MM.1S (cell line): ENCODE measurements around the gene PLCH1.

Source experiments
- DNase-seq: peaks from one replicate; pipeline ENCODE4 v3.0.0-alpha.2; 2015
- H2AFZ ChIP-seq: fragments of 300-600 bp; sonication (generic); 2 replicates; pipeline ENCODE4 v1.6.0; 2016; ENCODE audit warnings: antibody characterized with exemption, low read length
- H3F3A ChIP-seq: fragments of 300-600 bp; sonication (generic); 2 replicates; pipeline ENCODE4 v1.6.1; 2016; ENCODE audit warnings: mild to moderate bottlenecking, antibody characterized with exemption, low read length, moderate library complexity, mixed read lengths; ENCODE audit not compliant: insufficient read depth
- H3K27ac ChIP-seq: fragments of 300-600 bp; sonication (generic); 2 replicates; pipeline ENCODE4 v1.5.1; 2016; ENCODE audit warnings: mild to moderate bottlenecking, low read length
- H3K27me3 ChIP-seq: fragments of 300-600 bp; sonication (generic); replicated peaks from 2 replicates; pipeline ENCODE4 v1.6.0; 2016; ENCODE audit warnings: low read length; ENCODE audit not compliant: insufficient read depth
- H3K36me3 ChIP-seq: fragments of 300-600 bp; sonication (generic); replicated peaks from 2 replicates; pipeline ENCODE4 v1.6.1; 2016; ENCODE audit warnings: mild to moderate bottlenecking, low read length, mixed read lengths; ENCODE audit not compliant: insufficient read depth
- H3K4me1 ChIP-seq: fragments of 300-600 bp; sonication (generic); 2 replicates; pipeline ENCODE4 v1.6.1; 2016; ENCODE audit warnings: low read length, mixed read lengths
- H3K4me2 ChIP-seq: fragments of 300-600 bp; sonication (generic); 2 replicates; pipeline ENCODE4 v1.6.0; 2016; ENCODE audit warnings: low read depth, low read length
- H3K4me3 ChIP-seq: fragments of 300-600 bp; sonication (generic); 2 replicates; pipeline ENCODE4 v1.5.1; 2016; ENCODE audit warnings: low read length, mixed read lengths
- H3K79me2 ChIP-seq: fragments of 300-600 bp; sonication (generic); 2 replicates; pipeline ENCODE4 v1.6.1; 2016; ENCODE audit warnings: mixed run types, low read length, mixed read lengths
- H3K9ac ChIP-seq: fragments of 300-600 bp; sonication (generic); 2 replicates; pipeline ENCODE4 v1.6.1; 2016; ENCODE audit warnings: low read length, mixed read lengths
- H3K9me2 ChIP-seq: fragments of 300-600 bp; sonication (generic); replicated peaks from 2 replicates; pipeline ENCODE4 v1.6.1; 2016; ENCODE audit warnings: mild to moderate bottlenecking, low read length, mixed read lengths; ENCODE audit not compliant: insufficient read depth
- H3K9me3 ChIP-seq: fragments of 300-600 bp; sonication (generic); replicated peaks from 2 replicates; pipeline ENCODE4 v1.6.1; 2016; ENCODE audit warnings: mild to moderate bottlenecking, low read length, mixed read lengths; ENCODE audit not compliant: insufficient read depth
- H4K20me1 ChIP-seq: fragments of 300-600 bp; sonication (generic); 2 replicates; pipeline ENCODE4 v1.6.1; 2016; ENCODE audit warnings: mild to moderate bottlenecking, low read length, moderate library complexity, mixed read lengths; ENCODE audit not compliant: insufficient read depth
- CTCF ChIP-seq: fragments of 300-600 bp; sonication (generic); IDR thresholded peaks from 2 replicates; pipeline ENCODE4 v1.5.1; 2016; ENCODE audit warnings: antibody characterized with exemption, low read length, mixed read lengths
- EZH2 ChIP-seq: fragments of 300-600 bp; sonication (generic); optimal IDR thresholded peaks from 2 replicates; pipeline ENCODE3; 2017; ENCODE audit warnings: low read depth, mild to moderate bottlenecking, antibody characterized with exemption, low read length, mixed read lengths
- EZH2phosphoT487 ChIP-seq: fragments of 300-600 bp; sonication (generic); IDR thresholded peaks from 2 replicates; pipeline ENCODE4 v1.6.1; 2018; ENCODE audit warnings: antibody characterized with exemption, low read length

Gene PLCH1

DNA sequence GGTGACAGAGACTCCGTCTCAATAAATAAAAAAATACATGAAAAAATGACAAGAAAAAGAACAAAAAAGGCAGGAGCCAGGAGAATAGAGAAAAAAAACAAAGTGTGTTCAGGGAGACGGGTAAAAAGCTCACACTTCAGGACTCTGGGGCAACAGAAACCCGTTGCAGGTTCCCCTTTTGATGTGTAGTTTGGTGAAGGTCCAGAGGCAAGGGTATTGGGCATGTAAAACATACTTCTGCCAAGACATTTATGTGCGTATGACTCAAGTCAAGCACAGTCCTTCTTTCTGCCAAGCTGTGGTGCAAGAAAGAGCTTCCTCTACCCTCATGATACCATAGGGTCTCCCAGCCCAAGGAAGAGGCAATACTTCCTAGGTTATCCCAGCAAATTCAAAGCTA, 418.0 kb downstream of the PLCH1 start:
- Histone ChIP-seq H3K27me3 (no peaks in the 10 kb centered on the region), H3K4me3 (no peak overlapping the region), H3K27ac (no peak overlapping the region), H3K79me2 (no peaks in the 10 kb centered on the region), H2AFZ (no peak overlapping the region), H3K4me2 (no peak overlapping the region), H4K20me1 (no peaks in the 10 kb centered on the region), H3K4me1 (0 out of 2 replicates have a peak, but pooled peaks cover 5% of the 10 kb centered on the region), H3K9me2 (no peaks in the 10 kb centered on the region), H3K9me3 (no peaks in the 10 kb centered on the region), H3F3A (no peaks in the 10 kb centered on the region; the same call in 1 of the 2 replicates), H3K9ac (no peak overlapping the region), H3K36me3 (no peaks in the 10 kb centered on the region)
- no peak for DNase-seq
- TF ChIP-seq CTCF (no peak), EZH2phosphoT487 (no peak), EZH2 (no peak)

GRCh38 chr3:155326244-155326643, 418.6 kb downstream of the PLCH1 start:
- Histone ChIP-seq H3K27ac (no peak overlapping the region), H3K4me2 (peak overlapping the region; percentile 77; the same call in 1 of the 2 replicates), H3K36me3 (no peaks in the 10 kb centered on the region), H3K79me2 (no peaks in the 10 kb centered on the region), H3K9me3 (no peaks in the 10 kb centered on the region), H3K4me1 (0 out of 2 replicates have a peak, but pooled peaks cover 5% of the 10 kb centered on the region), H2AFZ (peak overlapping the region; percentile 90), H3K9ac (no peak overlapping the region), H3K4me3 (peak overlapping the region; percentile 62; the same call in 1 of the 2 replicates), H3K27me3 (no peaks in the 10 kb centered on the region), H3F3A (no peaks in the 10 kb centered on the region; the same call in 1 of the 2 replicates), H3K9me2 (no peaks in the 10 kb centered on the region), H4K20me1 (no peaks in the 10 kb centered on the region)
- no peak for DNase-seq
- no peak for TF ChIP-seq EZH2phosphoT487
- no peak for TF ChIP-seq CTCF
